HUES64 (cell line): Measurements from ENCODE around the gene SGIP1.

Source experiments
- H3K27ac ChIP-seq: 2 replicates; pipeline ENCODE4 v1.7.0; 2013; ENCODE audit warnings: low read depth, low read length, inconsistent platforms
- H3K27me3 ChIP-seq: 2 replicates; pipeline ENCODE4 v1.6.1; 2013; ENCODE audit warnings: mild to moderate bottlenecking, low read length; ENCODE audit not compliant: insufficient read depth
- H3K36me3 ChIP-seq: 2 replicates; pipeline ENCODE4 v1.6.1; 2013; ENCODE audit warnings: mild to moderate bottlenecking, low read length; ENCODE audit not compliant: insufficient read depth
- H3K4me1 ChIP-seq: 2 replicates; pipeline ENCODE4 v1.6.1; 2013; ENCODE audit warnings: mild to moderate bottlenecking, low read length, moderate library complexity; ENCODE audit not compliant: insufficient read depth
- H3K4me3 ChIP-seq: 2 replicates; pipeline ENCODE4 v1.5.1; 2013; ENCODE audit warnings: mild to moderate bottlenecking, low read length, moderate library complexity
- H3K9ac ChIP-seq: 2 replicates; pipeline ENCODE4 v1.6.1; 2013; ENCODE audit warnings: mild to moderate bottlenecking, low read depth, low read length
- H3K9me3 ChIP-seq: 2 replicates; pipeline ENCODE4 v1.6.1; 2013; ENCODE audit warnings: low read depth, low read length; ENCODE audit not compliant: insufficient read depth
- whole genome bisulfite sequencing: fragments of 150-250, 120-280 bp; methylation state at CpG from one replicate; pipeline ENCODE4 v1.1.7; 2013; ENCODE audit warnings: missing lambda C conversion rate; 5-methylcytosine and 5-hydroxymethylcytosine counted together

SGIP1 gene

DNA sequence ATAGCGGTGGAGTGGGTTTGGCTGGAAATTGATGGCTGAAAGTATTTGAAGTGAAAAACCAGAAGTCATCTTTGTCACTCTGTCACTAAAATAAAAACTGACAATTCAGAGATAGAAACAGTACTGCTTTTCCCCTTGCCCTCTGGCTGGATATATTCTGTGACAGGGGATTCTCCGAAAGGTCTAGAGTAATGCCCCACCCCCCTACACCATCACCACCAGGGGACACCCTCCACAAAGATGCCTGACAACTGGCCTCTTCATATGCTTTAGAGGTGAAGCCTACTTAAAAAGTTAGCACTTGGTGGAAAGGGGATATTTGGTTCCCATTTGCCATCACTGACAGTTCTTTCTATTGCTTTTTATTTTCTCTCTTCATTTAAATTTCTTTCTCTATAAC lies 73.5 kb downstream of the SGIP1 start:
- no peak overlapping the region for H3K4me3 ChIP-seq
- no peaks in the 10 kb centered on the region for H3K9me3 ChIP-seq
- no peaks in the 10 kb centered on the region for H3K4me1 ChIP-seq
- no peaks in the 10 kb centered on the region for H3K36me3 ChIP-seq
- WGBS, result 89% methylated on average over 2 of the region's 2 CpGs
- no peaks in the 10 kb centered on the region for H3K27me3 ChIP-seq
- H3K9ac ChIP-seq, result no peak overlapping the region
- H3K27ac ChIP-seq, result no peak overlapping the region

DNA sequence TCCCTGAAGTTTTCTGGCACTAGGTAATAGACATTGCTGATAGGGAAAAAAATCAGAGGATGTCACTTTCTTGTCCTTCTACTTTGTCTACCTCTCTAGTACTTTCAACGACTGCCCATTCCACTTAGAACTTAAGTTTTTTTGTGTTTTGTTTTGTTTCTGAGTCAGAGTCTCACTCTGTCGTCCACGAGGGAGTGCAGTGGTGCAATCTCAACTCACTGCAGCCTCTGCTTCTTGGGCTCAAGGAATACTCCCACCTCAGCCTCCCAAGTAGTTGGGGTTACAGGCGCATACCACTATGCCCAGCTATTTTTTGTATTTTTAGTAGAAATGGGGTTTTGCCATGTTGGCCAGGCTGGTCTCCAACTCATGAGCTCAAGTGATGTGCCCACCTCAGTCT lies 79.2 kb downstream of the SGIP1 start:
- H3K9ac ChIP-seq, result no peak overlapping the region
- no peaks in the 10 kb centered on the region for H3K36me3 ChIP-seq
- no peak overlapping the region for H3K27ac ChIP-seq
- H3K9me3 ChIP-seq, result no peaks in the 10 kb centered on the region
- no peaks in the 10 kb centered on the region for H3K27me3 ChIP-seq
- no peak overlapping the region for H3K4me3 ChIP-seq
- no peaks in the 10 kb centered on the region for H3K4me1 ChIP-seq
- WGBS, result 94% methylated on average over 3 of the region's 4 CpGs

DNA sequence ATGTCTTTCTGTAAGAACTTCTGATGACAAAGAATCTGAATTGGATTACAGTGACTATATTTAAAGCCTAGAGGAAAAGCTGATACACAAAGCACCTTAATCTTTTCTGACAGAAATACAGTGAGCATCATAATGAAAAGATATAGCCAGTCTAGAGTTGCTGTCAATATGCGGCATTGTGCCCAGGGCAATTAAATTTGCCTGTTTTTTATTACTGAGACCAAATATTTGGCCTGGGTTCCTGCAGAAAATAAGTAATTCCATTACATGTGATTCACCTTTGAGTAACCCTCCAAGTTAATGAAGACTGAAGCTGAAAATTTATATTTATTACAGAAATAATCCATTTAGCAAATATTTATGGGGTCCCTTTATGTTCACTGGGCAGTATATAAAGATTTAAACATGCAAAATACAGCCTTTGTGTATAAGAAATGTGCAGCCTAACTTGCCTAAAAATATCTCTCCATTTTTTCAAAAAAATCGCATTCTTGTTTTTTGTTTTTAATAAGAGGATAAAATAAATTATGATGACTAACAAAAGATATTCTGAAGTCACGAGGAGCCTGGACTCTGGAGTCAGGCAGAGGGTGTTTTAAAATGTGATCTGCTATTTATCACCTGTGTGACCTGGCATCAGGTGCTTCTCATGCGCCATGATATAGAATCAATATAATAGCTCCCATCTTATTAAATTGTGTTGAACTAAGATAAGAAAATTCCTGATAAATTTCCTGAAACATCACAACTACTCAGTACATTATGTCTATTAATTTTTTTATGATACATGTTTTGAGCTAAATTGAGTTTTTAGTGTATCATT lies 83.6 kb downstream of the SGIP1 start:
- Histone ChIP-seq H3K36me3 (no peaks in the 10 kb centered on the region), H3K27ac (no peak overlapping the region), H3K4me1 (no peaks in the 10 kb centered on the region), H3K9ac (no peak overlapping the region), H3K9me3 (no peaks in the 10 kb centered on the region), H3K27me3 (no peaks in the 10 kb centered on the region), H3K4me3 (no peak overlapping the region)
- 96% methylated on average over 2 of the region's 4 CpGs for WGBS

DNA sequence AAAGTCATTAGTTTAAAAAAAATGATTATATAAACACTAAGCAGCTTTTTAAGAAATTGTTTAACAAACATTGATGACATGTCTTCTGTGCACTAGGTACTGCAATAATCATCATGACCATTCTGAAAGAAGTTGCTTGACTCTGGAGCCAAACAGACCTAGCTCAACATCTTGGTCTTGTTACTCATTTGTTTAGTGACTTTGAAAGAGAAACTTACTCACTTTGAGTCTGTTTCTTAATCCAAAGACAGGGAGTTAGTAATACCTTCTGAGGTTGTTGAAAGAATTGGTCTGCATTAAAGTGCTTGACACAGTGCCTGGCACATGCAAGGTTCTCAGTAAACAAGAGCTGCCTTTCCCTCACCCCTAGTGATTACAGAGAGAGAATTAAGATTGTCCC lies 84.4 kb downstream of the SGIP1 start:
- H3K27me3 ChIP-seq, result no peaks in the 10 kb centered on the region
- no peak overlapping the region for H3K27ac ChIP-seq
- H3K4me3 ChIP-seq, result no peak overlapping the region
- no peak overlapping the region for H3K9ac ChIP-seq
- no peaks in the 10 kb centered on the region for H3K4me1 ChIP-seq
- no peaks in the 10 kb centered on the region for H3K36me3 ChIP-seq
- H3K9me3 ChIP-seq, result no peaks in the 10 kb centered on the region

DNA sequence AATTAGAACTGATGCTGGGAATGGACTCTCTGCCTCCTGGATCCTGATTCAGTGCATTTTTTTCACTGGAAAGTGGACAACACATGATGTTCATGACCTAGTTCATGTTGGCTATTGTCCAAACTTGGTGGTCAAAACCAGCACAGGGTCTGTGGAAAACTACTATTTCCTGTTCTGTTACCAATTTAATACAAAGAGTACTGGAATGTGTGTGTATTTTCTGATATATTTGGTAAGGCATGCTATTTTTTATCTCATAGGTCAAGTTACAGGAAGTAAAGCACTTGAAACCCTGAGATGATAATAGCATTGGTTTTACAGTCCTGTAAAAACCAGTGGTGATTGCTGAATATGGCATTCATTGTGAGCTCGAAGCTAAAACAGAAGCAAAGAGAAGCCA lies 89.9 kb downstream of the SGIP1 start:
- no peaks in the 10 kb centered on the region for H3K4me1 ChIP-seq
- 96% methylated on average over 1 of the region's 1 CpG for WGBS
- no peak overlapping the region for H3K4me3 ChIP-seq
- no peak overlapping the region for H3K9ac ChIP-seq
- H3K36me3 ChIP-seq, result no peaks in the 10 kb centered on the region
- no peaks in the 10 kb centered on the region for H3K27me3 ChIP-seq
- no peak overlapping the region for H3K27ac ChIP-seq
- H3K9me3 ChIP-seq, result no peaks in the 10 kb centered on the region

DNA sequence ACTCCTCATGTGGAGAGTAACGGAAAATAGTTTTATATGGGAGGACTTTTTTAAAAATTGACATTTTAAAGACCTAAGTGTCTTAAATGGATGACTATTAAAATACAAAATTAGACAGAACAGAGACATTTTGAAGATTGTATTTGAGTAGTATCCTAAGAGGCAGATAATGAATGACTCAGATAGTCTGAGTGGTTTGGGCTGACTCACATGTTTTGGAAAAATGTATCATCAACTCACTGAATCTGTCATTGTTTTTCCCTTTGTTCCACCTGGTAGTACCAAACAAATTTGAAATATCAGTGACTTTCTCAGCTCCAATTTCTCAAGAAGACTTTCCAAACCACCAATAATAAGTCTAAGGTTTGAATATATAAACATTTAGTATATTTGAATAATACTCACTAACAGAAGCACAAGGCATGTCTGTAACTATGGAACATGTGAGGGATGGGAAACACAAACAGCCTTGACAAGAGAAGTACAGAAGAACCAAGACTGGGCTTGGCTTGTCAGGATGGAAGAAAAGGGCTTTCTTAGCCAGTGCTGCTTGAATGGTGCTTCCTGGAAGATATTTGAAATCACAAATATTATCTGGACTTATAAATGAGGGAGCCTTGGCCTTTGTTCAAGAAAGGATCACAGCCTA lies 90.6 kb downstream of the SGIP1 start:
- Histone ChIP-seq H3K4me1 (no peaks in the 10 kb centered on the region), H3K9me3 (no peaks in the 10 kb centered on the region), H3K27ac (no peak overlapping the region), H3K27me3 (no peaks in the 10 kb centered on the region), H3K9ac (no peak overlapping the region), H3K4me3 (no peak overlapping the region), H3K36me3 (no peaks in the 10 kb centered on the region)
- no CpG with 5 or more reads among the region's 1 CpG for WGBS

DNA sequence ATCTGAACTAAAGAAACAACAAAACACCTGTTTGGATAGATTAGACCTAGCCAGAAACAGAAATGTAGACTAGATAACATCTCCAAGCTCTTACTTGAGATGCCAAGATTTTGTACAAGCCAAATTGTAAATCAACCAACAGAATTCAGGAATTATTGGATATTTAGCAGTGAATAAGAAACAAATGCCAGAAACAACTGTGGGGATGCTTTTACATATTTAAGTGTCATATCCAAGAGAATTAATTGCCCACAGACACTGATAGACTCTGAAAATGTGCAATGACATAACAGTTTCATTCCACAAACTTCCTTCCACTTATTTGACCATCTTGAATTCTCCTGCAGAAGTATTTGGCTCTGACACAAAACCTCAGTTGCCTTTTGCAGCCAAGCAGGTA lies 92.3 kb downstream of the SGIP1 start:
- H3K9ac ChIP-seq, result no peak overlapping the region
- no peaks in the 10 kb centered on the region for H3K27me3 ChIP-seq
- H3K4me3 ChIP-seq, result no peak overlapping the region
- no peaks in the 10 kb centered on the region for H3K9me3 ChIP-seq
- no peak overlapping the region for H3K27ac ChIP-seq
- H3K36me3 ChIP-seq, result no peaks in the 10 kb centered on the region
- H3K4me1 ChIP-seq, result no peaks in the 10 kb centered on the region

DNA sequence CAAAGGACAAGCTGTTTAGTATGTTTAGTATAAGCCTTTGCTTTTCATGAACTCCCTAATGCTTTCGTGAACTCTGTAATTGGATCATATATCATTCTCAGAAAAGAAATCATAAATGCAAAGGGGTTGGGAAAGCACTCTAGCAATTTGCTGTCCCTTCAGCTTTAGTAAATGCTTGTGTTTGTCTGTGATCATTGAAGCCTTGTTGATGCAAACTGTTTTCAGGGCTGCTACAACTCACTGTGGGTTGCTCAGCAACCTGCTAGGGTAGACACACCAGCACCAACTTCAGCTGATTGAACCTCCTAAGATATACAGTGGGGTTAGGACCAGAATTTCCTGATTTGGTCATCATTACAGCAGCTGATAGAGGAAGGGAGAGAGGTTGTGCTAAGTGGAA lies 95.0 kb downstream of the SGIP1 start:
- H3K9ac ChIP-seq, result no peak overlapping the region
- no peaks in the 10 kb centered on the region for H3K9me3 ChIP-seq
- H3K4me3 ChIP-seq, result no peak overlapping the region
- WGBS, result 100% methylated on average over 1 of the region's 1 CpG
- no peaks in the 10 kb centered on the region for H3K27me3 ChIP-seq
- no peak overlapping the region for H3K27ac ChIP-seq
- H3K4me1 ChIP-seq, result no peaks in the 10 kb centered on the region
- H3K36me3 ChIP-seq, result no peaks in the 10 kb centered on the region

DNA sequence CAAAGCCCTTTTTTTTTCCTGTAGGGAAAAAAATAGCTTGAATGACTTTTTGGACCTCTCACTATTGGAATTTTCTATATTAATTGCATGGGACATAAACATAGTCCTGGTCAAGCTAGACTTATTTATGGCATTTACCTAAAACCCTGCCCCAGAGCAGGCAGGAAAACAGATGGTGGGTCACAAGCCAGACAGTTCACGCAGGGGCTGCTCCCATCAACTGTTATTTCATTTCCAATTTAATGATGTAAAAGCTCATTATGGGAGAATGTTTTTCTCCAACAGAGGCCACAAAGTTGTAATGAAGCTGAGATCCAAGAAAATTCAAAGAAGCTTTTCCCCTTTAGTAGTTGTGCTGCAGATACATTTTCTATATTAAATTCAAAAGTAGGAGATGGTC lies 99.2 kb downstream of the SGIP1 start:
- WGBS, result 89% methylated on average over 1 of the region's 1 CpG
- H3K9ac ChIP-seq, result no peak overlapping the region
- H3K9me3 ChIP-seq, result no peaks in the 10 kb centered on the region
- H3K27me3 ChIP-seq, result no peaks in the 10 kb centered on the region
- H3K4me3 ChIP-seq, result no peak overlapping the region
- H3K36me3 ChIP-seq, result no peaks in the 10 kb centered on the region
- no peak overlapping the region for H3K27ac ChIP-seq
- peaks cover 6% of the 10 kb centered on the region; the same call in 1 of the 2 replicates for H3K4me1 ChIP-seq

DNA sequence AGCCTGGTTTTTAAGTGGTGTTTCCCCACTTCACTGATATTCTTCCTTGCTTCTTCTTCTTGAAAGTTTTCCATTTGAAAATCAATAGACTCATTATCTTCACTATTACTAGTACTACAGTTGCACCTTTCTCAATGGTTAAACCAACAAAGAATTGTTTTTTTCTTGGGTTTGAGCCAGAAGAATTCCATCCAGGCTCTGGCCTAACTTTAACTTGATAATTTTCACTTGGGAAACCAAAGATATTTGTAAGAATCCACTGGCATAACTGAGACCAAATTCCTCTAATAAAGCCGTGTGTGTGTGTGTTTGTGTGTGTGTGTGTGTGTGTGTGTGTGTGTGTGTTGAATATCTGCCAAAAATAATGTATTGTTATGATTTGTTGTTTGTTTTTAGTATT lies 103.2 kb downstream of the SGIP1 start:
- Histone ChIP-seq H3K9ac (no peak overlapping the region), H3K36me3 (no peaks in the 10 kb centered on the region), H3K27me3 (no peaks in the 10 kb centered on the region), H3K4me3 (no peak overlapping the region), H3K27ac (no peak overlapping the region), H3K4me1 (peaks cover 8% of the 10 kb centered on the region; the same call in 1 of the 2 replicates), H3K9me3 (no peaks in the 10 kb centered on the region)
- WGBS, result 100% methylated on average over 1 of the region's 1 CpG

DNA sequence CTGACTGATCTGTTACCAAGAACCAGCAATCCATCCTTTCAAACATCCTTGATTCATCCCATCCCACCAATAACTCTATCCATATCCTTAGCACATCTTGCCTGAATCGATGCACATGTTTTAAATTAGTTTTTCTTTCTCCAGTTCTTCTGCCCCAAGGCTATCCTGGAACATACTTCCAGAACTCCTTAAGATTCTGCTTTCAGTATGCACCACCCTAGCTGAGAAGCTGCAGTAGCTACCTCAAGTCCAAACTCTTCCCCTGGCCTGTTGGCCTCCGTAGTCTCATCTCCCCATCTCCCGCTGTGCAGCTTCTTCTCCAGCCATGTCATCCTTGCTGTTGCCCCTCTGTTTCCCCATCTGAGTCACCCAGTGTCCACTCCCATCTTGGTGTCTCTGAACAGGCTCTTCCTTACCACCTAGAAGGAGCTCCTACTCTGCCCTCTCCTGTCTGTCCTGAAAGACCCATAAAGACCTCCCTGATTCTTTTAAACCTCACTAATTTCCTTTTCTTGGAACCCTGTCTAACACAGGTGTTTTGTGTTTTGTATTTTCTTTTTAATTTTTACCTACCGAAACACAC lies 108.0 kb downstream of the SGIP1 start:
- Histone ChIP-seq H3K9me3 (no peaks in the 10 kb centered on the region), H3K4me3 (no peak overlapping the region), H3K36me3 (no peaks in the 10 kb centered on the region), H3K4me1 (peaks cover 12% of the 10 kb centered on the region; the same call in 1 of the 2 replicates), H3K9ac (no peak overlapping the region), H3K27ac (no peak overlapping the region), H3K27me3 (no peaks in the 10 kb centered on the region)
- WGBS, result 90% methylated on average over 4 of the region's 4 CpGs
